ENCODE results near the gene SLC6A11. TPM values are rescaled to one million over a fixed set of nuclear protein-coding genes. Genes with fewer than 3 reads are reported as not detected.

Gene SLC6A11
- total and polyA plus RNA-seq, 9 of the 15 experiments (the other 6 are each of a cell fraction or from before 2014, with no cell fraction given) = 0.04 TPM; not detected in 8

- no peak for TF ChIP-seq PBX2 (CRISPR knock-in tag; IDR thresholded peaks at IDR 0.05; ENCODE audit: low read depth)
- TF ChIP-seq PBX2 (tag; conservative IDR thresholded peaks at IDR 0.05; ENCODE audit: low read depth) = no peak
- TF ChIP-seq ADNP (tag; IDR thresholded peaks at IDR 0.05) = no peak
Measured at GRCh38 chr3:10933470-10933804, 117.4 kb downstream of the SLC6A11 start (continued).

- H3K27ac ChIP-seq (ENCODE audit: extremely low read depth, low read depth, low read length) = no peak overlapping the region
- DNase-seq (ENCODE audit: extremely low read depth in 1 of 4, low spot score in 3 of 4) (no peak), ATAC-seq (peak; percentile 23; the same call in 1 of the 3 replicates), FAIRE-seq (no peak)
- H3K9me3 ChIP-seq (replicated peaks; ENCODE audit: control insufficient read depth, insufficient read depth, low read depth, low read length) = no peaks in the 10 kb centered on the region
- ChIA-PET POLR2A (interaction anchor here (0.7 kb wide), 1 partner anchor 199 kb away, joined by 4 read pairs; no protein-coding TSS in a partner anchor), CTCF (ENCODE audit: low intra/inter-chr PET ratio) (no interaction called here)
- H3K27me3 ChIP-seq (ENCODE audit: control insufficient read depth in 2 of 2, insufficient read depth in 2 of 2, low read length in 2 of 2) = peaks cover 0 to 42% of the 10 kb centered on the region in 2 experiments; a peak in 2 of 5 replicates
- H3K9ac ChIP-seq (ENCODE audit: insufficient read depth in 1 of 2, low read depth in 2 of 2, low read length in 2 of 2) = no peak overlapping the region
- in situ Hi-C loops (cut with MboI) (no loop called here), intact Hi-C loops (cut with micrococcal nuclease) (no loop called here)
- H2AFZ ChIP-seq (ENCODE audit: low read depth, low read length) = no peak overlapping the region
- H3K4me1 ChIP-seq (replicated peaks in 1 of 2; ENCODE audit: control insufficient read depth in 2 of 2, insufficient read depth in 2 of 2, low read length in 2 of 2) = no peaks in the 10 kb centered on the region
- peaks cover 17% of the 10 kb centered on the region for H4K20me1 ChIP-seq (replicated peaks; ENCODE audit: control insufficient read depth, insufficient read depth, low read length)
- H3K4me3 ChIP-seq = no peak overlapping the region
- H3K9me1 ChIP-seq (ENCODE audit: control insufficient read depth, insufficient read depth, low read length) = no peaks in the 10 kb centered on the region
- H3K36me3 ChIP-seq (ENCODE audit: control insufficient read depth, insufficient read depth, low read length) = no peaks in the 10 kb centered on the region
- no peaks in the 10 kb centered on the region for H3K79me2 ChIP-seq (ENCODE audit: control insufficient read depth, insufficient read depth, low read length)
- under 1% methylated on average over 19 of the region's 19 CpGs for WGBS (ENCODE audit: insufficient coverage, low coverage, missing lambda C conversion rate)
- BruUV-seq (replicated peaks) = no TSS peak
- no peak overlapping the region for H3K4me2 ChIP-seq (ENCODE audit: insufficient read depth, low read length)
- TF ChIP-seq FOXK2 (conservative IDR thresholded peaks at IDR 0.05 in 1 of 2, IDR thresholded peaks at IDR 0.05 in 1 of 2; ENCODE audit: low read depth in 2 of 2) = no peak
- no peak for TF ChIP-seq ZNF398 (CRISPR knock-in tag; IDR thresholded peaks at IDR 0.05)
- no peak for TF ChIP-seq RFX1 (IDR thresholded peaks at IDR 0.05)
- no peak for TF ChIP-seq DNMT1 (IDR thresholded peaks at IDR 0.05)
- TF ChIP-seq GABPA (tag; conservative IDR thresholded peaks at IDR 0.05; ENCODE audit: low read depth) = no peak
- no peak for TF ChIP-seq TFAP4 (CRISPR knock-in tag; IDR thresholded peaks at IDR 0.05; ENCODE audit: borderline replicate concordance)
- no peak for TF ChIP-seq DLX4 (CRISPR knock-in tag; IDR thresholded peaks at IDR 0.05)
- TF ChIP-seq TAF1 (IDR thresholded peaks at IDR 0.05; ENCODE audit: control insufficient read depth, extremely low read depth, insufficient read depth, low read length, severe bottlenecking) = no peak
- no peak for TF ChIP-seq NCOR1 (IDR thresholded peaks at IDR 0.05)
- TF ChIP-seq ZFX (CRISPR knock-in tag; IDR thresholded peaks at IDR 0.05) = no peak
- no peak for TF ChIP-seq BRD9 (IDR thresholded peaks at IDR 0.05; ENCODE audit: low read depth, partially characterized antibody)
Measured at GRCh38 chr3:10933805-10934481, 117.9 kb downstream of the SLC6A11 start.

Measured in K562 (cell line).